ENCODE data around the gene ITGB3. TPM values are rescaled to one million over a fixed set of nuclear protein-coding genes. Genes with fewer than 3 reads are reported as not detected.

The ITGB3 gene
- total RNA-seq, 1 donor: 39.8 TPM

DNA sequence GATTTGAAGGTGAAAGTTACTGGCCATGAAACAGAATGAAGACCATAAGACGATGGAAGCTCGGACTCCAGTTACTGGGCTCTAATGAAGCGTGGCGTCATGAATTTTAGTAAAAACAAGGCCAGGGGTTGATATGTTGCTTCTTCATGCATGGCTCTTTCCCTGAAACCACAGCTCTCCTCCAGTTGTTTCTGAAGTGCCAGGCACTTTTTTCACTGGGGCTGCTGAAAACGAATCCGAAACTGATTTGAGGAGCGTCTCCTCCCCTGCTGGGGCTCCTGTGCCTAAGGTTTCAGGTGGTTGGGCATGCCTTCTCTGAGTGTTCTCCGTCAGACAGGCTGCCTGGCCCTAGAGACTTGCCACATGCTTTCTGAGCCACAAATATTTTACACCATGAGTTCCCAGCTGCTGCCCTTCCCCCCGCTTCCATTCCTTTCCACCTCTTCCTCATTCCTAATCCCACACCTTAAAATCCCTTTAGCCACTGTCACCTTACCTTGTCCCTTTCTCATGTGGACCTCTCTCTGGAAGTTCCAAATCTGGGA is 48.1 kb upstream of the ITGB3 start:
- TF ChIP-seq, protein P1, sequence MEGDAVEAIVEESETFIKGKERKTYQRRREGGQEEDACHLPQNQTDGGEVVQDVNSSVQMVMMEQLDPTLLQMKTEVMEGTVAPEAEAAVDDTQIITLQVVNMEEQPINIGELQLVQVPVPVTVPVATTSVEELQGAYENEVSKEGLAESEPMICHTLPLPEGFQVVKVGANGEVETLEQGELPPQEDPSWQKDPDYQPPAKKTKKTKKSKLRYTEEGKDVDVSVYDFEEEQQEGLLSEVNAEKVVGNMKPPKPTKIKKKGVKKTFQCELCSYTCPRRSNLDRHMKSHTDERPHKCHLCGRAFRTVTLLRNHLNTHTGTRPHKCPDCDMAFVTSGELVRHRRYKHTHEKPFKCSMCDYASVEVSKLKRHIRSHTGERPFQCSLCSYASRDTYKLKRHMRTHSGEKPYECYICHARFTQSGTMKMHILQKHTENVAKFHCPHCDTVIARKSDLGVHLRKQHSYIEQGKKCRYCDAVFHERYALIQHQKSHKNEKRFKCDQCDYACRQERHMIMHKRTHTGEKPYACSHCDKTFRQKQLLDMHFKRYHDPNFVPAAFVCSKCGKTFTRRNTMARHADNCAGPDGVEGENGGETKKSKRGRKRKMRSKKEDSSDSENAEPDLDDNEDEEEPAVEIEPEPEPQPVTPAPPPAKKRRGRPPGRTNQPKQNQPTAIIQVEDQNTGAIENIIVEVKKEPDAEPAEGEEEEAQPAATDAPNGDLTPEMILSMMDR (IDR thresholded peaks at IDR 0.05; ENCODE audit: extremely low read depth, low read depth, low read length): no peak
- peaks cover 25% of the 10 kb centered on the region for H3K4me1 ChIP-seq (ENCODE audit: insufficient read depth, low read length)
- no peaks in the 10 kb centered on the region for H3K36me3 ChIP-seq (ENCODE audit: insufficient read depth, low read length)
- no peaks in the 10 kb centered on the region for H3K9me3 ChIP-seq (ENCODE audit: low read depth, low read length)
- peak overlapping the region; percentile 25 for H3K27ac ChIP-seq (ENCODE audit: low read depth, low read length)
- H2AFZ ChIP-seq (ENCODE audit: low read length): peak overlapping the region; percentile 55
- no peaks in the 10 kb centered on the region for H3K27me3 ChIP-seq (ENCODE audit: insufficient read depth, low read length)
- peak; percentile 67 for DNase-seq (ENCODE audit: insufficient read length, low spot score, missing footprints)
- no peaks in the 10 kb centered on the region for H3K79me2 ChIP-seq (ENCODE audit: insufficient read depth, low read length)
- H4K20me1 ChIP-seq (ENCODE audit: insufficient read depth, low read length): no peaks in the 10 kb centered on the region
- peak overlapping the region; percentile 34 for H3K4me2 ChIP-seq (ENCODE audit: insufficient read depth, low read length)
- H3K4me3 ChIP-seq (ENCODE audit: insufficient read depth, low read length): peak overlapping the region; percentile 10

DNA sequence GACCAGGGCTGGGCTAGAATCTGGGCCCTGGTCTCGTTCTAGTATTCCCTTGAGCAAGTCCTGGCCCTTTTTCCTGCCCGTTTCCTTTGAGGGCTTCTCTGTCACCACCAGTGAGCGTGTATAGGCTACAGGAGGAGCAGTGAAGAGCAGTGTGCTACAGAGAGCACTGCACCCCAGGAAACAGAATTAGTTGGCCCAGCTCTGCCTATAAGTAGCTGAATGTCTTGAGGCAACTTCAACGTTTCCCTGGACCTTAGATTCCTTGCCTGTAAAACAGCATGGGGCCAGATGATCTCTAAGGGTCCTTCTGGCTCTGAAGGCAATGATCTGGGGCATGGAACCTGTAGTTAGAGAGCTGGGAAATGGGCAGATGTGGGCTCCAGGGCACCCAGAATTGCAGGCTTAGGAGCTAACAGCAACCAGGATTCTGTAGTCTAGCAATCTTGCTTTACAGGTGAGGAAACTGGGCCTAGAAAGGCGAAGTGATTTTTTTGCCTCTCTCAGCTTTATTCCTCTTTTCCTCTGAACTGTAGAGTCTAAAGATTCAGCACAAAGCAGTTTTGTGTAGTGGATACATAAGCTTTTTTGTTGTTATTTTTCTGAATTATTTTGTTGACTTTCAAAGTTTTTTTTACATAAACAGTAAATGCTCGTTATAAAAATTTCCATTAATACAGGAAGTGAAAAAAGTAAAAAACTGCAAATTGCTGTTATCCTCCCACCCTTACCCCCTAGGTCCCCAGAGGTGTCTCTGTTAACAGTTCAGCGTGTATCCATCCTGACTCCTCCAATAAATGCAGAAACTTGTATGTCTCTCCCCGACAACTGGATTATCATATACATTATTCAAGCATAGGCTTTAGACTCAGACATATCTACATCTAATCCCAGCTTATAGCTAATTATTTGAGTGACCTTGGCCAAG is 46.2 kb upstream of the ITGB3 start:
- DNase-seq (ENCODE audit: insufficient read length, low spot score, missing footprints): no peak
- Histone ChIP-seq H3K36me3 (ENCODE audit: insufficient read depth, low read length) (no peaks in the 10 kb centered on the region), H3K4me2 (ENCODE audit: insufficient read depth, low read length) (no peak overlapping the region), H3K27me3 (ENCODE audit: insufficient read depth, low read length) (no peaks in the 10 kb centered on the region), H4K20me1 (ENCODE audit: insufficient read depth, low read length) (no peaks in the 10 kb centered on the region), H3K9me3 (ENCODE audit: low read depth, low read length) (no peaks in the 10 kb centered on the region), H3K27ac (ENCODE audit: low read depth, low read length) (no peak overlapping the region), H3K4me1 (ENCODE audit: insufficient read depth, low read length) (peaks cover 25% of the 10 kb centered on the region), H3K79me2 (ENCODE audit: insufficient read depth, low read length) (no peaks in the 10 kb centered on the region), H3K4me3 (ENCODE audit: insufficient read depth, low read length) (no peak overlapping the region), H2AFZ (ENCODE audit: low read length) (no peak overlapping the region)
- TF ChIP-seq, protein P1 (IDR thresholded peaks at IDR 0.05; ENCODE audit: extremely low read depth, low read depth, low read length): no peak

DNA sequence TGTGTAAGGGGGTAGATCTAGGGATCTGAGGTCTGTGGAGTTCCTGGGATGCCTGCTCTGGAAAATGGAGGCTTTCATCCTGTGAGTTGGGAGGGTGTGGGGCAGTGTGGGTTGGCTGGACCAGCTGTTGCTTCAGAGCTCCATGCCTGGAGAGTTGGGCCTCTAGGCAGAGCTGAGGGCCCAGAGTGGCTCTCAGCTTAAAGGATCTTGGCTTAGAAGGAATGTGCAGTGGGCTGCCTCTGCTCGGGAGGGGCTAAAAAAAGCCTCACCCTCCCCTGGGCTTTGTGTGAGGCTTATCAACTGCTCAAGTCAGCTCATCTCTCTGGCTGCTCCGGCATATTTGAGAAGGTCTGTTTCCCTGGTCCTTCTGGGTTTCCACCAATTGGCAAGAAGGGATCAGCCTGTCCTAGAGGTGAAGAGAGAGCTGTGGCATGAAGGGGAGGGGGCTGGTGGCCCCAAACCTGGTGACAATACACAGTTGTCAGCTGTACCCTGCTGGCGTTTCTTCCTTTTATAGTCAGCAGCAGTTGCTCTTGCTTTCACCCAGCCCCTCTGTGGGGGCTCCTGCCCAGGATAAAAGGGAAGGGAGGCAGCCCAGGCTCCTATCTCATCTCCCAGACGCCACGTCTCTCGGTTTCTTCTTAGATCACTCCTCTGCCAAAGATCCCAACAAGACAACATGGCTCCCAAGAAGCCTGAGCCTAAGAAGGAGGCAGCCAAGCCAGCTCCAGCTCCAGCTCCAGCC is 44.7 kb upstream of the ITGB3 start, which contains the start of gene MYL4:
Gene MYL4, plus strand, starts transcription at position 605 of the 745 bp plus-strand sequence. Its CDS starts 75 bp downstream, at position 680.
- Histone ChIP-seq H3K36me3 (ENCODE audit: insufficient read depth, low read length) (no peaks in the 10 kb centered on the region), H2AFZ (ENCODE audit: low read length) (peak within 1 kb of the TSS; percentile 58), H3K4me1 (ENCODE audit: insufficient read depth, low read length) (peaks cover 21% of the 10 kb centered on the region), H4K20me1 (ENCODE audit: insufficient read depth, low read length) (no peaks in the 10 kb centered on the region), H3K27ac (ENCODE audit: low read depth, low read length) (no peak within 1 kb of the TSS), H3K27me3 (ENCODE audit: insufficient read depth, low read length) (no peaks in the 10 kb centered on the region), H3K79me2 (ENCODE audit: insufficient read depth, low read length) (no peaks in the 10 kb centered on the region), H3K4me2 (ENCODE audit: insufficient read depth, low read length) (no peak within 1 kb of the TSS), H3K9me3 (ENCODE audit: low read depth, low read length) (no peaks in the 10 kb centered on the region), H3K4me3 (ENCODE audit: insufficient read depth, low read length) (no peak within 1 kb of the TSS)
- no peak for DNase-seq (ENCODE audit: insufficient read length, low spot score, missing footprints)
- TF ChIP-seq, protein P1 (IDR thresholded peaks at IDR 0.05; ENCODE audit: extremely low read depth, low read depth, low read length): no peak
